ENCODE results near the gene FOXP2.

The FOXP2 gene

DNA sequence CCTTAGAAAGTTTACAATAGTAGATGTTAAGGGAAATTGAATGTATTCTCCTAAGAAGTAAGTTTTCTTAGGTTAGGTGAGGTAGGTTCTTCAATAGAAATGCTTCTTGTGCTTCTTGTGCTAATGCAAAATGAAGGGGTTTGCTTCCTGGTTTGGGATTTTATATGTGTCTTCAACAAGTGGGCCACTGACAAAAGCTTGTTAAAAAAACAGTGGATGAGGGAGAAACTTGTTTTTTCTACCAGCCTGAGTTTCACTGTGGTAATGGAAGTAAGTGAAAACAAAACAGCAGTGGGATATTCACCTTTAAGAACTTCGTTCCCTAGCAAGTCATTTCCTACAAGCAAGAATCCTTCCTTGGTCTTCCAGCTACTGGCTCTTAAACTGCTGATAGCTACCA, 107.5 kb downstream of the FOXP2 start:
- H3K4me3 ChIP-seq (ENCODE audit: control insufficient read depth, low read depth, low read length): no peak overlapping the region
- no peak for DNase-seq (ENCODE audit: low read depth)
- TF ChIP-seq, protein P1, sequence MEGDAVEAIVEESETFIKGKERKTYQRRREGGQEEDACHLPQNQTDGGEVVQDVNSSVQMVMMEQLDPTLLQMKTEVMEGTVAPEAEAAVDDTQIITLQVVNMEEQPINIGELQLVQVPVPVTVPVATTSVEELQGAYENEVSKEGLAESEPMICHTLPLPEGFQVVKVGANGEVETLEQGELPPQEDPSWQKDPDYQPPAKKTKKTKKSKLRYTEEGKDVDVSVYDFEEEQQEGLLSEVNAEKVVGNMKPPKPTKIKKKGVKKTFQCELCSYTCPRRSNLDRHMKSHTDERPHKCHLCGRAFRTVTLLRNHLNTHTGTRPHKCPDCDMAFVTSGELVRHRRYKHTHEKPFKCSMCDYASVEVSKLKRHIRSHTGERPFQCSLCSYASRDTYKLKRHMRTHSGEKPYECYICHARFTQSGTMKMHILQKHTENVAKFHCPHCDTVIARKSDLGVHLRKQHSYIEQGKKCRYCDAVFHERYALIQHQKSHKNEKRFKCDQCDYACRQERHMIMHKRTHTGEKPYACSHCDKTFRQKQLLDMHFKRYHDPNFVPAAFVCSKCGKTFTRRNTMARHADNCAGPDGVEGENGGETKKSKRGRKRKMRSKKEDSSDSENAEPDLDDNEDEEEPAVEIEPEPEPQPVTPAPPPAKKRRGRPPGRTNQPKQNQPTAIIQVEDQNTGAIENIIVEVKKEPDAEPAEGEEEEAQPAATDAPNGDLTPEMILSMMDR (IDR thresholded peaks at IDR 0.05; ENCODE audit: control insufficient read depth, insufficient read depth, low read depth, low read length, missing control alignments): no peak

DNA sequence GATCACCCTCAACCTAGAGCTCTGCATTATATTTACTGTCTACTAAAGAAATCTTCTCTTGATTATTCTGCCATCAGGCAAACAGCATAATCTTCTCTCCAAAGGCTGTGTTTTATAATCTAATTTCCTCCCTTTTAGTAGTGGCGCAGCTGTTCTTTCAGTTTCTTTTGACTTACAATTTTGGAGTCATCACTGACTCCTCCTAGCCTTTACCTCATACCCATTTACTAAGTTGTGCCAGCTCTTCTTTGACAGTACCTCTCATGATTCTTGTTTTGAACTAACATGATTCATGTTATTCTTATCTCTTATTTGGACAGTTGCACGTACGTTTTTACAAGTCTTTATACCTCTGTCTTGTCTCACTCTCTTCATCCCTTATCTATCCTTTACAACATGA, 113.0 kb downstream of the FOXP2 start:
- H3K4me3 ChIP-seq (ENCODE audit: control insufficient read depth, low read depth, low read length): no peak overlapping the region
- TF ChIP-seq, protein P1 (IDR thresholded peaks at IDR 0.05; ENCODE audit: control insufficient read depth, insufficient read depth, low read depth, low read length, missing control alignments): no peak
- DNase-seq (ENCODE audit: low read depth): no peak

GRCh38 chr7:114530057-114530611, 115.5 kb downstream of the FOXP2 start:
- H3K4me3 ChIP-seq (ENCODE audit: control insufficient read depth, low read depth, low read length): no peak overlapping the region
- TF ChIP-seq, protein P1 (IDR thresholded peaks at IDR 0.05; ENCODE audit: control insufficient read depth, insufficient read depth, low read depth, low read length, missing control alignments): no peak
- DNase-seq (ENCODE audit: low read depth): no peak

DNA sequence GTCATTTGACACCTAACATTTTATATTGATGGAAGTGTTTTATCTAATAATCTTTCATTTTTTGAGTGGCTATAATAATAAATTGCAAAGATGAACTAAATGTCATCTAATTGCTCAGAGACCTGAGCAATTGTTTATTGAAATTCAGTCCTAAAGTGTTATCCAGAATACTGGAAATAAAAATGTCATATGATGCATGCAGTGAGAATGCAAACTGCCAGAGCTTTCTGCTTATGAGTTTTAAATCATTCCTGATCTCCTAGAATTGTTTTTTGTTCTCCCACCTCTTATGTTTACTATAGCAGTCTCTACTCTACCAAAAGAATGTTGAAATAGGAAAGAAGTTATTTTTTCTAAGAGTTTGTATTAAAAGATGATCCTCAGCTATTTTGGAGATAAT, 116.7 kb downstream of the FOXP2 start:
- TF ChIP-seq, protein P1 (IDR thresholded peaks at IDR 0.05; ENCODE audit: control insufficient read depth, insufficient read depth, low read depth, low read length, missing control alignments): no peak
- DNase-seq (ENCODE audit: low read depth): no peak
- no peak overlapping the region for H3K4me3 ChIP-seq (ENCODE audit: control insufficient read depth, low read depth, low read length)

DNA sequence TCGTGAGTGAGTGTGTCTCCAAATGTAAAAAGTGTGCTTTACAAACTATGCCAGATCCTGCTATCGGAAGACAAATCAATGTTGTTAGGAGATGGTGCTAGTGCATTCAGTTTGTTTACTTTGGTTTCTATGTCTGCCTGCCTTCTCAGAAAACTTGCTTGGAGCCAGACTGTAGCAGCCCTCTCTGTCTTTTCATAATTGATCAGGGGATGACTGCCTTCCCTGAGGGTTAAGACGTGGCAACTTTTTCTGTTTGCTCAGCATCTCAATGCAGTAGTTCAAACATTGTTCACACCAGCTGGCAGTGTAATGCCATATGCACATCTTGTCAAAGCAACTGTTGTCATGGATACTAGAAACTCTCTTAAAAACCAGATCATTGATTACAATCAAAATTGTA, 118.5 kb downstream of the FOXP2 start:
- H3K4me3 ChIP-seq (ENCODE audit: control insufficient read depth, low read depth, low read length): no peak overlapping the region
- no peak for DNase-seq (ENCODE audit: low read depth)
- TF ChIP-seq, protein P1 (IDR thresholded peaks at IDR 0.05; ENCODE audit: control insufficient read depth, insufficient read depth, low read depth, low read length, missing control alignments): no peak

DNA sequence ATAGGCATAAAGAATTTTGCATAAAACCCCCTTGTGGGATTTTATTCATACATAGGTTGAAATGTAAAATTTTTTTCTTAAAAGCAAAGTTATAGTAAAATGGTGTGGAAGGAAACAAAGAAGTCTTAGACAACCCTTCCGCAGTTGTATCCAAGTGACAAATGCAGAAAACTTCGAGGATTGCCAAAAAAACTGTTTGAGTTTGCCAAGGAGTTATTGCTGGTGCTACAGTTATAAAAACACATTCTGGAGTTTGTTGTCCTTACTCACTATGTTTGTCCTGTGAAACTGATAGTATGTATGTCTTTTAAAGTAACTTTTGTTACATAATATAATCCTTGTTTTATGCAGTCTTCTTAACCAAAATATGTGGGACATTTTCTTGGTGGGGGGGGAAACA, 120.3 kb downstream of the FOXP2 start:
- TF ChIP-seq, protein P1 (IDR thresholded peaks at IDR 0.05; ENCODE audit: control insufficient read depth, insufficient read depth, low read depth, low read length, missing control alignments): no peak
- no peak for DNase-seq (ENCODE audit: low read depth)
- H3K4me3 ChIP-seq (ENCODE audit: control insufficient read depth, low read depth, low read length): no peak overlapping the region

GRCh38 chr7:114539575-114539974, 125.0 kb downstream of the FOXP2 start:
- TF ChIP-seq, protein P1 (IDR thresholded peaks at IDR 0.05; ENCODE audit: control insufficient read depth, insufficient read depth, low read depth, low read length, missing control alignments): peak; percentile 67
- H3K4me3 ChIP-seq (ENCODE audit: control insufficient read depth, low read depth, low read length): no peak overlapping the region
- DNase-seq (ENCODE audit: low read depth): no peak

All from AG09309 (cell line).